ENCODE measurements around the gene TENT4A.

TENT4A gene

DNA sequence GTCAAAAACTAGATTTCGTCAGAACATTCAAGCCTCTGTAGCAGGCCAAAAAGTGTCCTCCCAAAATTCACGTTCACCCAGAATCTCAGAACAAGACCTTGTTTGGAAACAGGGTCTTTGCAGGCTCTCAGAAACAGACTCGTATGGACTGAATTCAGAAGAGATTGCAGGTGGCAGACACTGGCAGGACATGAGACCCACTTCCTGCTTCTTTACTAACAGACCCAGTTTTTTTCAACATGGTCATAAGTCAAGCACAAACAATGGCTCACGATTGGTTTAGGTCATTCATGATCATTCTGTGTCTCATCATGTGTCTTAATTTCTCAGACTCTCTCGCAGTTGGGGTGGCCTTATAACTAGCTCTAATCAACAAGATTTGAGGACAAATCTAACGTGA is 5.4 kb upstream of the TENT4A start:
- no peak for TF ChIP-seq GATA1 (IDR thresholded peaks at IDR 0.05; ENCODE audit: low read depth, low read length)
- TF ChIP-seq POLR2A (IDR thresholded peaks at IDR 0.05; ENCODE audit: low read length): no peak

DNA sequence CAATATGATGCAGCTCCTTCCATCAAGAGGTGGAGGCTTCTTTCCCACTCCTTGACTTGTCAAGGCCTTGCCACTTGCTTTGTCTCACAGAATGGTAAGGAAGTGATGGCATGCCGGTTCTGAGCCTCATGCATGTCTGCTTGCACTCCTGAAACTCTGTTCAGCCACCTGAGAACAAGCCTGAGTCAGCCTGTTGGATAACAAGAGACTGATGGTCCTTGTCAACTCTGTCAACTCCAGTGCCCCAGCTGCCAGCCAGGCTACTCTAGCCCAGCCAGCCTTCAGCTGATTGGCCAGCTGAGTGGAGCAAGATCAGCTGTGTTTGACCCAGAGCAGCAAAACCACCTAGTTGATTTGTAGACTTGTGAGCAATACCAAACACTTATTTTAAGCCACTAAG is 4.4 kb upstream of the TENT4A start:
- no peak for DNase-seq
- TF ChIP-seq GATA1 (IDR thresholded peaks at IDR 0.05; ENCODE audit: low read depth, low read length) (no peak), POLR2A (IDR thresholded peaks at IDR 0.05; ENCODE audit: low read length) (no peak)

More for the DNA sequence above, 5.4 kb upstream of the TENT4A start:
- no peak for DNase-seq

DNA sequence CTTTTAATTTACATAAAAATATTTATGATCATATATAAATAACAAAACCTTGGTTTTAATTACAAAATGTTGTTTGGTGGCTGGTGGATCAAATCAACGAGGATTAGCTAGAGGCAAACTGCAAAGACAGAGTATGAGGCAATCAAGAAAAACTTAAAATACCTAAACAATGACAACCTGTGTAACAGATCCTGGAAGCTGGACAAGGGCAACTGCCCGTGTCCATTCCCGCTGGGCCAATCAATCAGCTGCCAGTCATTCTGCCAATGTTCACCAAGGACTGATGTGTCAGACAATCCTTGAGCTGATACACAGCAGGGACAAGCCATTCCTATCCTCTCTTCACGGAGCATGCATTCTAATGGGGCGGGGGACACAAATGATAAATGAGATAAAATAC is 3.2 kb upstream of the TENT4A start:
- DNase-seq: no peak
- no peak for TF ChIP-seq POLR2A (IDR thresholded peaks at IDR 0.05; ENCODE audit: low read length)
- TF ChIP-seq GATA1 (IDR thresholded peaks at IDR 0.05; ENCODE audit: low read depth, low read length): no peak

DNA sequence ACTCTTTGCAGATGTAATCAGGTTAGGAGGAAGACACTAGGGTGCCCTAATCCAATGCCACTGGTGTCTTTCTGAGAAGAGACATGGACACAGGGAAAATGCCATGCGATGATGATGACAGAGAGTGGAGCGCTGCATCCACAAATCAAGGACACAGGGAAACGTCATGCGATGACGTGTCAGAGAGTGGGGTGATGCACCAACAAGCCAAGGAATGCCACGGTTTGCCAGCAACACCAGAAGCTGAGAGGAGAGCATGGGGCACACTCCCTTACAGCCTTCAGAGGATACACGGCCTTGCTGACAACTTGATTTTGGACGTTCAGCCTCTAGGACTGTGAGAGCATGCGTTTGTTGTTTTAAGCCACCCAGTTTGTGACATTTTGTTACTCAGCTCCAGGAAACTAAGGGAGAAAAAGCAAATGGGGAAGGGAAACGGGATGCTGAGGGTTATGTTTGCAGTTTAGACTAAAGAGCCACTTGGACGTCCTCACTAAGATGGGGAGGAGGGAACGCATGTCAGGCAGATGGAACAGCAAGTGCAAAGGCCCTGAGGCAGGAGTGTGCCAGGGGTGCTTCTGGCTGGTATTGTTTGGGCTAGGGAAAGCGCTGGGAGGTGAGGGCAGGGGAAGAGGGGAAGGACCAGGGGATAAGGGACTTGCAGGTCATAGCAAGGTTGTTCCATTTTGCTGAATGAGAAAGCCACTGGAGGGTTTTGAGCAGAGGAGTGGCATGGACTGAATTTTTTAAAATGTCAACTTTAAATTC is 2.5 kb upstream of the TENT4A start:
- no peak for TF ChIP-seq GATA1 (IDR thresholded peaks at IDR 0.05; ENCODE audit: low read depth, low read length)
- TF ChIP-seq POLR2A (IDR thresholded peaks at IDR 0.05; ENCODE audit: low read length): no peak
- no peak for DNase-seq

DNA sequence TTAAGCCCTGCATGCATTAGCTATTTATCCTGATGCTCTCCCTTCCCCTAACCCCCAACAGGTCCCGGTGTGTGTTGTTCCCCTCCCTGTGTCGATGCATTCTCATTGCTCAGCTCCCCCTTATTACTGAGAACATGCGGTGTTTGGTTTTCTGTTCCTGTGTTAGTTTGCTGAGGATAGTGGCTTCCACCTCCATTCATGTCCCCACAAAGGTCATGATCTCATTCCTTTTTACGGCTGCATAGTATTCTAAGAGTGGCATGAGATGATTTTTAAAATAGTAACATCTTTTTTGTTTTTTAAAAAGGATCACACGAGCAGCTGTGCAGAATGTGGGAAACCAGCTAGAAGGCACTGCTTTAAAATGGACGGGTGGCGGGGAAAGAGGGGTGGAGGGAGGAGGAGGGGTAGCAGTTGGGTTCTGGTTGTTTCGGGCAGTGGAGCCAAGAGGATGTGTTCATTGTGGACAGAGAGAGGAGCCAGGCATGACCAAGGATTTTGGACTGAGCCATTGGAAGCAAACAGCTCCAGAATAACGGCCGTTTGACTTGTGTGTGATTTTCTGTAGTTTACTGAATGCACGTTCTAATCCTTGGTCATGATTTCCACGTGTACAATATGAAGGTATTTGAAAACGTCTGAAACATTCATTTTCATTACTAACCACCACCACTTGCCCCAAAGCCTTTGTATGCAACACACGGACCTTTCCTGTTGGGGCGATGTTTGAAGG is 1.7 kb upstream of the TENT4A start:
- DNase-seq: no peak
- no peak for TF ChIP-seq POLR2A (IDR thresholded peaks at IDR 0.05; ENCODE audit: low read length)
- no peak for TF ChIP-seq GATA1 (IDR thresholded peaks at IDR 0.05; ENCODE audit: low read depth, low read length)

DNA sequence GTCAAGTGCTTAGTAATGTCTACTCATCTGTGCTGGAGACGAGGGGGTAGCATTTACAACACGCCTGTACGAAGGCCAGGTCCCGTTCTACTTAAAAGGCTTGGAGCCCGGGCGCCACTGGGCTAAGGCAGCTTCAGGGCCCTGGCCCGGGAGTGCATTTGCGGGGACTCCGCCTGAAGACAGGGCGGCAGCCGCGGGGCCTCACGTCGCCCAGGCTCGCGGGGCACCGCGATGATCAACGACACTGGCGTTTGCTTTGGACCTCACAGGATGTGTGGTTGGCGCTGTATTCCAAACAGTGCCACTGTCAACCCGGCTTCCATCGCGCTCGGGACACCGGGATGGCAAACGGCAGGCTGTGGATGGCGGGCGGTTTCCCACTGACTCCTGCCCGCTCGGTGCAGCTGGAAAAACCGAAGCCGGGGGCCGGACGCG is 1.1 kb upstream of the TENT4A start:
- DNase-seq: peak; percentile 74 to 76

DNA sequence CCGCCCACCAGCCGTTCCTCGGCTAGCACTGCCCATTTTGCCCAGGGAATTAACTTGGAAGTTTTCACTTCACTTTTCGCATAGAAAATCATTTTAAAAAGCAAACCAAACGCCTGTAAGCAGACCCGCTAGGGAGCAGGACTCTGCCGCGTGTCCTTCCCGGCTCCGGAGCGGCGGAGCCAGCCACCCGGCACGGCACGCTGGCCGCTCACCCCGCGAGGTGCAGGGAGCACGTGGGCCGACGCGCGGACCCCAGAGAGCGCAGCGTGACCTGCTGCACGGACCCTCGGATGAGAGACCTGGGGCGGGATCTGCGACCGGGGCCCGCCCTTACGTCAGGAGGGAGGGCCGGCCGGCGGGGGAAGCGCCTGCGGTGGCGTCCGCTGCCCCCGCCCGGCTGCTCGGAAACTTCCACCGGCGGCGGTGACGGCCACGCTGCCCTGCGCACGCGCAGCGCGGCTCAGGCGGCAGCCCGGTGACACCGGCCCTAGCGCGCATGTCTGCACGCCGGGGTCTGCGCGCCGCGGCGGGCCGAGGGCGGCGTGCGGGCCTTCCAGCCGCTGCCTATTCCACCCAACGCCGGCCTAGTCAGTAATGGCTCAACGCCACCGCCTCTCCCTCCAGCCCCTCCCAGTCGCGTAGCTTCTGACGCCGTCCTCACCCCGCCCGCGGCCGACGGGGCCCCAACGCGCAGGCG is 507 bp upstream of the TENT4A start:
- peak; percentile 98 to 99 for DNase-seq
- TF ChIP-seq GATA1 (IDR thresholded peaks at IDR 0.05; ENCODE audit: low read depth, low read length) (no peak), POLR2A (IDR thresholded peaks at IDR 0.05; ENCODE audit: low read length) (peak; percentile 84)

More for the DNA sequence above, 1.1 kb upstream of the TENT4A start:
- TF ChIP-seq GATA1 (IDR thresholded peaks at IDR 0.05; ENCODE audit: low read depth, low read length) (no peak), POLR2A (IDR thresholded peaks at IDR 0.05; ENCODE audit: low read length) (no peak)

DNA sequence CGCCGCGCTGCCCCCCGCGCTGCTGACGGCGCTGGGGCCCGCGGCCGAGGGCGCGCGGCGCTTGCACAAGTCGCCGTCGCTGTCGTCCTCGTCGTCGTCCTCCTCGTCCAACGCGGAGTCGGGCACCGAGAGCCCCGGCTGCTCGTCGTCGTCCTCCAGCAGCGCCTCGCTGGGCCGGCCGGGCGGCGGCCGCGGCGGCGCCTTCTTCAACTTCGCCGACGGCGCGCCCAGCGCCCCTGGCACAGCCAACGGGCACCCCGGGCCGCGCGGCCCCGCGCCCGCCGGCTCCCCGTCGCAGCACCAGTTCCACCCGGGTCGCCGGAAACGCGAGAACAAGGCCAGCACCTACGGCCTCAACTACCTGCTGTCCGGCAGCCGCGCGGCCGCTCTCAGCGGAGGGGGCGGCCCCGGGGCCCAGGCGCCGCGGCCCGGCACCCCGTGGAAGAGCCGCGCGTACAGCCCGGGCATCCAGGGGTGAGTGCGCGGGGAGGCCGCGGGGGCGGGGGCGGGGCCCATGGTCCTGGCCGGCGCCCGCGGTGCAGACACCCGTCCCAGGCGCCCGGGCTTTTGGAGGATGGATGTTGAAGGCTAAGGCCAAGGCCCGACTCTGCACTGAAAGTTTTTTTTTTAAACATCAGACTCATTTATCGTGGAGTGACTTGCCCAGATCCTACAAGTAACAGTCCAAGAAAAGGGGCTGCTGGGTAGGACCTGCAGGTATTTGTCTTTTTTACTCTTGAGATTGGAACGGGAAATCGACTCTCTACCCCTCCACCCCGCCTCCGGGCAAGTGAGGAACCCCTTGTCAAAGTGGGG is 1.2 kb downstream of the TENT4A start:
- TF ChIP-seq GATA1 (IDR thresholded peaks at IDR 0.05; ENCODE audit: low read depth, low read length): no peak
- TF ChIP-seq POLR2A (IDR thresholded peaks at IDR 0.05; ENCODE audit: low read length): peak; percentile 19
- peak; percentile 57 to 72 for DNase-seq

DNA sequence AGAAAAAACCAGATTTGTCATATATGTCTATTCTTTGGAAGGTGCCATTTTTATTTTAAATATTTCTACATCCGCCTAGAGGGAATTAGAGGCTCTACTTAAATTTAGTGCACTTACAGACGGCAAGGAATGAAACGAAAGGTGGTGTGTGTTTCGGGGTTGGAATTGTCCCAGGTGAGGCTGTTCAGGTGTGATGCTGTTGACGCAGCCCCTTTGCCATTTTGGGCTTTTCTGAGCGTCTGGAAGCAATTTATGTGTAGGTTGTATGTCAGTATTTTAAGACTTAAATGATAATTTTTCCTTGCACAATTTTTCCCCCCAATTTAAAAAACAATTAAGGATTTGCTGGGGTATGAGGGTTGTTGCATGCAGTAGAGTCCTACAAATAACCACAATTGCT is 2.0 kb downstream of the TENT4A start:
- TF ChIP-seq POLR2A (IDR thresholded peaks at IDR 0.05; ENCODE audit: low read length) (no peak), GATA1 (IDR thresholded peaks at IDR 0.05; ENCODE audit: low read depth, low read length) (no peak)
- DNase-seq: no peak

DNA sequence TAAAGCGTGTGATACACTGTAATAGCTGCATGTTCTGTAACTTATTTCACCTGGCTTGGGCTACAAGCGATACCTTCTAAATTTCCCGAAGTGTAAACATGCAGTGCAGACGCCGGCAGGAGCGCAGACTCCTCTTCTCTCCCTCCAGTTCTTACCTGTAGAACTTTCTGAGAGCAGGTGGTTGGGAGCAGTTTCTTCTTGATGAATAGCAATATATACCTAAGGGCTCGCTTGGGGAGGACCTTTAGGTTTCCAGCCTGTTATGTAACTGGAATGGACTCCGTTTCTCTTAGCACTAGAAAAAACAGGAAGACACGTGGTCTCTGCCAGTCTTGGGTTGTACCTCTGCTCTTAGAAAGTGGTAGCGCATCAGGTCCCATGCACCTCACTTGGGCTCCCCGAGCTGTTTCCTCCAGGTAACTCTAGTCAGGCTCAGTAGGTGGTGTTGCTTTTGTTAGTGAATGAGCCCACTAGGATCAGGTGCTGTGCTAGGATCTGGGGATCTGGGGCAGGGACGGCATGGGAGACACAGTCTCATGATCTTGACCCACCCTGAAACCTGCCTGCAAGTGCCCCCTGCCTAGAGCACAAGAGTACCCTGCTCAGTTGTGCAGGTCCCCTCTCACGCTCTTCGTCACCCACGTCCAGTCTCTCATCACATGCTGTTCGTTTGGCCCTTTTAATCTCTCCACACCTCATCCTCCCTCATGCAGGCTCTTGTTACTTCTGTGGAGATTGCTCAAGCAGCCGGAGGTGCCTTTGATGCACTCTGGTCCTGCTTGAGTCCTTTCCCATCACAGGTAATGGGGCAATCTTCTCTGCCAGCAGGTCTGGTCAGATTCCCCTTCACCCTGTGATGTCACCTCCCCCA is 2.8 kb downstream of the TENT4A start:
- DNase-seq: peak in 1 of 2 experiments; percentile 23
- TF ChIP-seq POLR2A (IDR thresholded peaks at IDR 0.05; ENCODE audit: low read length): no peak
- no peak for TF ChIP-seq GATA1 (IDR thresholded peaks at IDR 0.05; ENCODE audit: low read depth, low read length)

DNA sequence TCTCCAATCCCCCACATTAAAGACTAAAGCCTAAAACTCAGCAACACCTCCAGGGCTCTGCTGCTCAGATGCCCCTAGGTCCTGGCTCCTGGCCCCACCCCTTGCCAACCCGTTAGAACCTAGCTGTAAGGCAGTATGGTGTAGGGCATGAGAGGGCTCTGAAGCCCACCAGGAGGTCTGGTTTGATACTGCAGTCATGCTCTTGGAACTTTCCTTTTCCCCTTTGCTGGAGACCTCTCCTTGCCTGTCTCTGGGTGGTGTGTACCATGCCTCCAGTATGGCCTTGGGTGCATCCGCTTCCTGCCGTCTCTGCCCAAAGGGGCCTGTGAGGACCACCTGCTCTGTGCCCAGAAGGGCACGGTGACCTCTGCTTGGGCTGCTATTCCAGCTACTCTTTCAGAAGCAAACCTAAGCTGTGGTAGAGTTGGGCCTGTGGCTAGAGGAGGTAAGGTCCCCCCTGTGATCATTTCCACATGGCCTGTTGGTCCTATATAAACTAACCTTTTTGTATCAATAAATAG is 3.5 kb downstream of the TENT4A start:
- TF ChIP-seq GATA1 (IDR thresholded peaks at IDR 0.05; ENCODE audit: low read depth, low read length) (no peak), POLR2A (IDR thresholded peaks at IDR 0.05; ENCODE audit: low read length) (no peak)
- DNase-seq: no peak

DNA sequence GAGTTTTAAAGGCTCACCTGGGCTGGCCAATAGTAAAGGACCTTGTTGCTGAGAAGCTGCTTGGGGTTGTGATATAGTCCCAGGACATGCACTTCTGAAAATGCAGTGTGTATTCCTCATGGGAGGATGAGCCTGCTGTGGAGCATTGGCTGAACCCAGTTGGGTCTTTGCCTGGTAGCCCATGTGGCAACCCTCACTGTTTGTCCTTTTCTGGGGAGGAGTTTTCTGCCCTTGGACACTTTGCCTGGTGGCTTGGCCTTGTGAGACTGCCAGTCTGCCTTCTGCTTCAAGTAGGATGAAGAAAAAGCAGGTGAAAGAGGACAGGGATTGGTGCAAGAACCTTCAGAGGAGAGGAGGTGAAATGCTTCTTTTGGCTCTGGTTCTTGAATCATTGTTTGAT is 4.0 kb downstream of the TENT4A start:
- TF ChIP-seq GATA1 (IDR thresholded peaks at IDR 0.05; ENCODE audit: low read depth, low read length): no peak
- TF ChIP-seq POLR2A (IDR thresholded peaks at IDR 0.05; ENCODE audit: low read length): no peak
- DNase-seq: no peak
